Ascending aorta (tissue), 2 donors: ENCODE results near the gene CAMSAP1. TPM values are rescaled to one million over a fixed set of nuclear protein-coding genes. Genes with fewer than 3 reads are reported as not detected.

Source experiments
- DNase-seq, 2 donors: peaks; one replicate each; pipeline ENCODE4 v3.0.0-alpha.2; 2019; ENCODE audit warnings: low spot score in 2 of 2
- H3K27ac ChIP-seq, 2 donors: fragments of 200-600 bp; sonication (generic); one replicate each; pipeline ENCODE4 v1.5.1; 2016 to 2017; ENCODE audit warnings: mild to moderate bottlenecking in 1 of 2
- H3K27me3 ChIP-seq: fragments of 200-600 bp; sonication (generic); one replicate; pipeline ENCODE4 v1.5.1; 2017
- H3K36me3 ChIP-seq, 2 donors: fragments of 200-600 bp; sonication (generic); one replicate each; pipeline ENCODE4 v1.5.1; 2016
- H3K4me1 ChIP-seq, 2 donors: fragments of 200-600 bp; sonication (generic); one replicate each; pipeline ENCODE4 v1.5.1; 2016 to 2017; ENCODE audit warnings: mild to moderate bottlenecking in 1 of 2
- H3K4me3 ChIP-seq, 2 donors: fragments of 200-600 bp; sonication (generic); one replicate each; pipeline ENCODE4 v1.5.1; 2016 to 2017; ENCODE audit warnings: mild to moderate bottlenecking in 1 of 2
- H3K9me3 ChIP-seq, 2 donors: fragments of 200-600 bp; sonication (generic); one replicate each; pipeline ENCODE4 v1.5.1; 2016
- intact Hi-C: fragments of 100-400 bp; cut with DNase I; formaldehyde crosslinking; loops from one replicate; pipeline ENCODE4 v1.15.1; 2023
- total RNA-seq: library from RNA; depleted of rRNA; stranded (reverse); fragments of >200 nt; gene quantifications from one replicate; pipeline ENCODE4 v1.1.0, GENCODE V29; 2016
- TF ChIP-seq, protein P1 (sequence below), 3 experiments: fragments of 200-600 bp in 2 of 3; fragments of 450-650 bp in 1 of 3; sonication (generic) in 2 of 3; IDR thresholded peaks; one replicate each; pipeline ENCODE4 v1.5.1; 2016 to 2019; ENCODE audit warnings: antibody characterized with exemption in 3 of 3, mild to moderate bottlenecking in 1 of 3, moderate library complexity in 1 of 3

Gene CAMSAP1, protein sequence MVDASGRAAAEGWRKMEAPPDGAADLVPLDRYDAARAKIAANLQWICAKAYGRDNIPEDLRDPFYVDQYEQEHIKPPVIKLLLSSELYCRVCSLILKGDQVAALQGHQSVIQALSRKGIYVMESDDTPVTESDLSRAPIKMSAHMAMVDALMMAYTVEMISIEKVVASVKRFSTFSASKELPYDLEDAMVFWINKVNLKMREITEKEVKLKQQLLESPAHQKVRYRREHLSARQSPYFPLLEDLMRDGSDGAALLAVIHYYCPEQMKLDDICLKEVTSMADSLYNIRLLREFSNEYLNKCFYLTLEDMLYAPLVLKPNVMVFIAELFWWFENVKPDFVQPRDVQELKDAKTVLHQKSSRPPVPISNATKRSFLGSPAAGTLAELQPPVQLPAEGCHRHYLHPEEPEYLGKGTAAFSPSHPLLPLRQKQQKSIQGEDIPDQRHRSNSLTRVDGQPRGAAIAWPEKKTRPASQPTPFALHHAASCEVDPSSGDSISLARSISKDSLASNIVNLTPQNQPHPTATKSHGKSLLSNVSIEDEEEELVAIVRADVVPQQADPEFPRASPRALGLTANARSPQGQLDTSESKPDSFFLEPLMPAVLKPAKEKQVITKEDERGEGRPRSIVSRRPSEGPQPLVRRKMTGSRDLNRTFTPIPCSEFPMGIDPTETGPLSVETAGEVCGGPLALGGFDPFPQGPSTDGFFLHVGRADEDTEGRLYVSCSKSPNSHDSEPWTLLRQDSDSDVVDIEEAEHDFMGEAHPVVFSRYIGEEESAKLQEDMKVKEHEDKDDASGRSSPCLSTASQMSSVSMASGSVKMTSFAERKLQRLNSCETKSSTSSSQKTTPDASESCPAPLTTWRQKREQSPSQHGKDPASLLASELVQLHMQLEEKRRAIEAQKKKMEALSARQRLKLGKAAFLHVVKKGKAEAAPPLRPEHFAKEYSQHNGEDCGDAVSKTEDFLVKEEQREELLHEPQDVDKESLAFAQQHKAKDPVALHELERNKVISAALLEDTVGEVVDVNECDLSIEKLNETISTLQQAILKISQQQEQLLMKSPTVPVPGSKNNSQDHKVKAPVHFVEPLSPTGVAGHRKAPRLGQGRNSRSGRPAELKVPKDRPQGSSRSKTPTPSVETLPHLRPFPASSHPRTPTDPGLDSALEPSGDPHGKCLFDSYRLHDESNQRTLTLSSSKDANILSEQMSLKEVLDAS (N-terminal part only)
- 10.1 TPM for total RNA-seq

DNA sequence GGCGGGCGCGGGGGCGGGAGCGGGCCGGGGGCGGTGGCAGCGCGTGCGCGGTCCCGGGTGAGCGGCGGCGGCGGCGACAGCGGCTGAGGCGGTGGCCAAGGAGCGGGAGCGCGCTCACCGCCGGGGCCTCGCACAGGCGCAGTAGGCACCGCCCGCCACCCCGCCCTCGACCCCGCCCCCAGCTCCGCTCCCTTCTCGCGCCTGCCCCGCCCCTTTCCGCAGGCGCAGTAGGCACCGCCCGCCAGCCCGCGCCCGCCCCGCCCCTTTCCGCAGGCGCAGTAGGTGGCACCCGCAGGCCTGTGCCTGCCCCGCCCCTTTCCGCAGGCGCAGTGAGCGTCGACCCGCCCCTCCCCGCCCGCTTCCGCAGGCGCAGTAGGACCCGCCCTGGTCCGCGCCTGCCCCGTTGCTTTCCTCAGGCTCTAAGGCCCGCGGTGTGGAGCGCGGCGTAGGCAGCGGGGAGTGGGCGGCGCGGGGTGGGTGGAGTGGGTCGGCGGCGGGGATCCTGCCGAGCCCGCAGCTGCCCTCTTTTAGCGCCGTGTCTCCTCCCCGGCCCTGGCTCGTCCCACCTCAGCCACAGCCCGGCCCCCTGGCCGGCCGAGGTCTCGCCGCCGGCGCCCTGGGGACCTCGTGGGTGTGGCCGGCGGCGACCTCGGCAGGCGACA, at the start of gene CAMSAP1:
Gene CAMSAP1 (minus strand): TSS at position 116 of the 662 bp plus-strand sequence. CDS start 387 bp downstream, outside the sequence.
- TF ChIP-seq, protein P1, sequence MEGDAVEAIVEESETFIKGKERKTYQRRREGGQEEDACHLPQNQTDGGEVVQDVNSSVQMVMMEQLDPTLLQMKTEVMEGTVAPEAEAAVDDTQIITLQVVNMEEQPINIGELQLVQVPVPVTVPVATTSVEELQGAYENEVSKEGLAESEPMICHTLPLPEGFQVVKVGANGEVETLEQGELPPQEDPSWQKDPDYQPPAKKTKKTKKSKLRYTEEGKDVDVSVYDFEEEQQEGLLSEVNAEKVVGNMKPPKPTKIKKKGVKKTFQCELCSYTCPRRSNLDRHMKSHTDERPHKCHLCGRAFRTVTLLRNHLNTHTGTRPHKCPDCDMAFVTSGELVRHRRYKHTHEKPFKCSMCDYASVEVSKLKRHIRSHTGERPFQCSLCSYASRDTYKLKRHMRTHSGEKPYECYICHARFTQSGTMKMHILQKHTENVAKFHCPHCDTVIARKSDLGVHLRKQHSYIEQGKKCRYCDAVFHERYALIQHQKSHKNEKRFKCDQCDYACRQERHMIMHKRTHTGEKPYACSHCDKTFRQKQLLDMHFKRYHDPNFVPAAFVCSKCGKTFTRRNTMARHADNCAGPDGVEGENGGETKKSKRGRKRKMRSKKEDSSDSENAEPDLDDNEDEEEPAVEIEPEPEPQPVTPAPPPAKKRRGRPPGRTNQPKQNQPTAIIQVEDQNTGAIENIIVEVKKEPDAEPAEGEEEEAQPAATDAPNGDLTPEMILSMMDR (IDR thresholded peaks at IDR 0.05): no peak
- Histone ChIP-seq H3K4me1 (peaks cover 10 to 21% of the 10 kb centered on the region in 2 donors), H3K9me3 (peaks cover 5 to 10% of the 10 kb centered on the region in 2 donors), H3K4me3 (peak within 1 kb of the TSS; percentile 89 to 97), H3K27ac (peak within 1 kb of the TSS; percentile 58 to 76), H3K36me3 (peaks cover 5 to 25% of the 10 kb centered on the region in 2 donors), H3K27me3 (no peaks in the 10 kb centered on the region)
- DNase-seq: peak; percentile 53 to 95
- intact Hi-C loops: loop anchor here (1.0 to 5.0 kb wide), 3 partner anchors 54 to 1580 kb away; partner anchors contain the start of genes RXRA, TMEM250 and UBAC1

DNA sequence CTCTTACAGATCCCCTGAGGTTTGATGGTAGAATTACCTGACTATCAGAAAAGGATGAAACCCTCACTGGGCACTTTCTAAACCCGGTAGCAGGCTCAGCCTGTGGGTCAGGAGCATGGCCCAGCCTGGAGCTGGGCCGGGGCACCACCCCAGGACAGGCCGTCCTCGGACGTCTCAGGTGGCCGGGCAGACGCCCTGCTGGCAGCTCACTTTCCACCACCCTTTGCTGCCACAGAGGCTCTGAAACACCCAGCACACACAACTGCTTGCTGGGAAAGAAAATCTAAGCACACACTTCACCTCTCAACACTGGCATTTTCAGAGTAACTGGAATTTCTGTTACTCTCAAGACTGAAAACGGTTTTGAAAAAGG, 49.4 kb upstream of the CAMSAP1 start:
- TF ChIP-seq, protein P1 (IDR thresholded peaks at IDR 0.05): no peak
- intact Hi-C loops: no loop called here

GRCh38 chr9:135955934-135956801, 48.8 kb upstream of the CAMSAP1 start:
- H3K36me3 ChIP-seq: peaks cover 14 to 33% of the 10 kb centered on the region in 2 donors
- TF ChIP-seq, protein P1 (IDR thresholded peaks at IDR 0.05): no peak
- H3K9me3 ChIP-seq: no peaks in the 10 kb centered on the region
- DNase-seq: no peak
- H3K27ac ChIP-seq: no peak overlapping the region
- peaks cover 3 to 8% of the 10 kb centered on the region in 2 donors for H3K4me1 ChIP-seq
- intact Hi-C loops: no loop called here
- no peaks in the 10 kb centered on the region for H3K27me3 ChIP-seq
- H3K4me3 ChIP-seq: no peak overlapping the region

More for the DNA sequence above, 49.4 kb upstream of the CAMSAP1 start:
- Histone ChIP-seq H3K4me1 (peaks cover 3 to 12% of the 10 kb centered on the region in 2 donors), H3K4me3 (no peak overlapping the region), H3K27me3 (no peaks in the 10 kb centered on the region), H3K9me3 (no peaks in the 10 kb centered on the region), H3K27ac (no peak overlapping the region), H3K36me3 (peaks cover 14 to 27% of the 10 kb centered on the region in 2 donors)
- no peak for DNase-seq

DNA sequence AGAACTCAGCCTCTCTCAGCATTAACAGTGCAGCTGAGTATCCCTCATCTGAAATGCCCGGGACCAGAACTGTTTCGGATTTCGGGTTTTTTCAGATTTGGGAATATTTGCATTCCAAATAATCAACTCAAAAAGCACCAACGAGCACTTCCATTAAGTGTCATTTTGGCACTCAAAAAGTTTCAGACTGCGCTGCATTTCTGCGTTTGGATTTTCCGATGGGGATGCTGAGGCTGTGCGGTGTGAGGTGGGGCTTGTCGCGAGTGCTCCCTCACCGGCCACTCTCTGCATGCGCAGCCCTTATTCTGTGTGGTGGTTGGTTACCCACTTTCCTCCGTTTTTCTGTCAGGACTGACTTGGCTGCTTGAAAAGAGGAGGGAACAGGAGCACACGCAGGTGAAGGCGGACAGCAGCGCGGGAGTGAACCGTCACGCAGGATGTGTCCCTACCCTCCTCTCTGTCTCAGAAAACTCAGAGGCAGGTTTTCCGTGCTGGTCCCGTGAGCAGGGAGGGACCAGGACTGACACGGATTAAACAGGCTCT, 45.4 kb upstream of the CAMSAP1 start:
- DNase-seq: no peak
- no peak overlapping the region for H3K4me3 ChIP-seq
- H3K9me3 ChIP-seq: no peaks in the 10 kb centered on the region
- H3K27me3 ChIP-seq: no peaks in the 10 kb centered on the region
- intact Hi-C loops: no loop called here
- H3K27ac ChIP-seq: no peak overlapping the region
- TF ChIP-seq, protein P1 (IDR thresholded peaks at IDR 0.05): no peak
- no peaks in the 10 kb centered on the region for H3K4me1 ChIP-seq
- H3K36me3 ChIP-seq: peaks cover 15 to 53% of the 10 kb centered on the region in 2 donors
